CD8-positive, alpha-beta memory T cell (primary cell): ENCODE results near the gene OR51A4. TPM values are rescaled to one million over a fixed set of nuclear protein-coding genes. Genes with fewer than 3 reads are reported as not detected.
"Not testable (repeated sequence)": the region's sequence is repeated elsewhere in the genome, so short reads cannot be mapped to it uniquely, and the experiment has no call there.

ENCODE experiments used
- CTCF ChIA-PET: fragments of 350-600 bp; sonication (Branson Sonifier 250); formaldehyde crosslinking; loops from one replicate; lab custom pipeline; 2021; ENCODE audit warnings: antibody characterized with exemption; lab: Charles Lee
- POLR2A ChIA-PET: fragments of 350-600 bp; sonication (Branson Sonifier 250); formaldehyde crosslinking; loops from one replicate; lab custom pipeline; 2021; ENCODE audit warnings: antibody characterized with exemption; lab: Charles Lee
- DNase-seq, 5 donors: peaks; one replicate each; pipeline versions ENCODE4 v3.0.0 to v3.0.0-alpha.2; 2020 to 2022; ENCODE audit warnings: mixed read lengths in 1 of 5
- H3K27ac ChIP-seq: one replicate; pipeline ENCODE4 v1.7.0; 2013; ENCODE audit warnings: low read depth, mild to moderate bottlenecking, low read length, moderate library complexity
- H3K27me3 ChIP-seq: 2 replicates; pipeline ENCODE4 v1.7.0; 2013; ENCODE audit warnings: low read length, mild to moderate bottlenecking; ENCODE audit not compliant: insufficient read depth, poor library complexity, severe bottlenecking
- H3K36me3 ChIP-seq: 2 replicates; pipeline ENCODE4 v1.7.0; 2013; ENCODE audit warnings: mild to moderate bottlenecking, low read length, moderate library complexity; ENCODE audit not compliant: insufficient read depth
- H3K4me1 ChIP-seq: 2 replicates; pipeline ENCODE4 v1.7.0; 2013; ENCODE audit warnings: mild to moderate bottlenecking, low read length, moderate library complexity; ENCODE audit not compliant: insufficient read depth
- H3K4me3 ChIP-seq: 2 replicates; pipeline ENCODE4 v1.7.0; 2013; ENCODE audit warnings: mild to moderate bottlenecking, low read length
- H3K9me3 ChIP-seq: 2 replicates; pipeline ENCODE4 v1.7.0; 2013; ENCODE audit warnings: mild to moderate bottlenecking, low read length
- H3K27ac Mint-ChIP-seq, 8 donors: one replicate each; pipeline ENCODE4 v1.8.0; 2020 to 2021; ENCODE audit warnings: mixed read lengths in 8 of 8, mild to moderate bottlenecking in 6 of 8, inconsistent platforms in 3 of 8, moderate library complexity in 3 of 8
- H3K27me3 Mint-ChIP-seq, 2 donors: one replicate each; pipeline ENCODE4 v1.8.0; 2020 to 2021; ENCODE audit warnings: mixed read lengths in 2 of 2, mild to moderate bottlenecking in 1 of 2, moderate library complexity in 1 of 2
- H3K36me3 Mint-ChIP-seq, 3 donors: one replicate each; pipeline ENCODE4 v1.8.0; 2020 to 2021; ENCODE audit warnings: mixed read lengths in 3 of 3, inconsistent platforms in 1 of 3, mild to moderate bottlenecking in 1 of 3
- H3K4me1 Mint-ChIP-seq, 3 donors: one replicate each; pipeline ENCODE4 v1.8.0; 2020 to 2021; ENCODE audit warnings: mixed read lengths in 3 of 3, inconsistent platforms in 1 of 3, mild to moderate bottlenecking in 1 of 3
- H3K4me3 Mint-ChIP-seq, 7 donors: one replicate each; pipeline ENCODE4 v1.8.0; 2020 to 2021; ENCODE audit warnings: mixed read lengths in 7 of 7, mild to moderate bottlenecking in 6 of 7, moderate library complexity in 4 of 7, inconsistent platforms in 2 of 7
- H3K9me3 Mint-ChIP-seq, 5 donors: one replicate each; pipeline ENCODE4 v1.8.0; 2020 to 2022; ENCODE audit warnings: mixed read lengths in 5 of 5, mild to moderate bottlenecking in 3 of 5, moderate library complexity in 2 of 5, inconsistent platforms in 1 of 5
- polyA plus RNA-seq: library from polyadenylated mRNA; unstranded; fragments of 300-500 nt; fragmentation: Illumina TruSeq; gene quantifications from one replicate; pipeline ENCODE4 v1.2.3, GENCODE V29; 2021
- total RNA-seq, 2 experiments: library from RNA; stranded (reverse); gene quantifications; one replicate each; pipeline ENCODE4 v1.2.3, GENCODE V29; 2021

OR51A4 gene
- total and polyA plus RNA-seq, 3 experiments from 2014 or later = not detected

DNA sequence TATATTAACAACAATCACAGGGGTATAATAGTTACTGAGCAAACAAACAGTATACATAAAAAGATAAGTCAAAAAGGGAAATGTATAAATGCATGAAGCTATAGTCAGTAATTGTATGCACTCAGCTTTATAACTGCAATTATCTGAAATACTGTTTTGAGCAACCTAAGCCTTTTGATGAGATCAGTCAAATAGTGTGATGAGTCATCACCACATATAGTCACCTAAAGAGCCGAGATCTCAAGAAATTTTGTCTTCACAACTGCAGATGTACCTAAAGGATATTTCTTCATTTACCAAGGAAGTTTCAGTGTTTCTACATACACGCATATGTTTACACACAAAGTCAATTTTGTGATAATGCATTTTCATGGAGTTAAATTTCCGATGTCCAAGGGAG lies 13.5 kb upstream of the OR51A4 start:
- Histone ChIP-seq H3K4me1 (no peaks in the 10 kb centered on the region), H3K27me3 (no peaks in the 10 kb centered on the region), H3K9me3 (no peaks in the 10 kb centered on the region), H3K27ac (no peak overlapping the region), H3K36me3 (no peaks in the 10 kb centered on the region), H3K4me3 (no peak overlapping the region)
- no peak overlapping the region for H3K4me3 Mint-ChIP-seq
- ChIA-PET CTCF (no interaction called here), POLR2A (no interaction called here)
- no peaks in the 10 kb centered on the region for H3K36me3 Mint-ChIP-seq
- H3K9me3 Mint-ChIP-seq = peaks cover 0 to 3% (median 2%) of the 10 kb centered on the region in 5 donors
- no peak for DNase-seq
- no peaks in the 10 kb centered on the region for H3K4me1 Mint-ChIP-seq
- H3K27me3 Mint-ChIP-seq = no peaks in the 10 kb centered on the region
- H3K27ac Mint-ChIP-seq = no peak overlapping the region

DNA sequence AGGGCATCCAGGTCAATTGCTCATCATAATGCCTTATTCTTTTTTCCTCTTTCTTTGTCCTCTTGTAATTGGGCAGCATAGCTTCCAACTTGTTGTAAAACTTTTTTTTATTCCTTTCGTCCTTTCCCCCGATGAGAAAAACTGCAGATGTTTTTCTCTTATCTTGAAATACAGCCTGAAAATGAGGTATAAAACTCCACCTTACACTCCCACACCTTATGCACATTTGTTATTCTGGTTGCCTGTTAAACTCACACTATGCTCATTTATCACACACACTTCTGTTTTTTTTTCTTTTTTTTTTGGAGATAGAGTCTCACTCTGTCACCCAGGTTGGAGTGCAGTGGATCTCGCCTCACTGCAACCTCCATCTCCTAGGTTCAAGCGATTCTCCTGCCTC lies 10.0 kb upstream of the OR51A4 start:
- ChIA-PET CTCF (no interaction called here), POLR2A (no interaction called here)
- Mint-ChIP-seq H3K4me3 (no peak overlapping the region), H3K27ac (no peak overlapping the region), H3K9me3 (peaks cover 0 to 2% (median 0%) of the 10 kb centered on the region in 5 donors), H3K4me1 (no peaks in the 10 kb centered on the region), H3K27me3 (no peaks in the 10 kb centered on the region), H3K36me3 (no peaks in the 10 kb centered on the region)
- H3K9me3 ChIP-seq = no peaks in the 10 kb centered on the region
- DNase-seq = no peak
- no peak overlapping the region for H3K4me3 ChIP-seq
- H3K36me3 ChIP-seq = no peaks in the 10 kb centered on the region
- H3K27me3 ChIP-seq = no peaks in the 10 kb centered on the region
- no peak overlapping the region for H3K27ac ChIP-seq
- H3K4me1 ChIP-seq = no peaks in the 10 kb centered on the region

DNA sequence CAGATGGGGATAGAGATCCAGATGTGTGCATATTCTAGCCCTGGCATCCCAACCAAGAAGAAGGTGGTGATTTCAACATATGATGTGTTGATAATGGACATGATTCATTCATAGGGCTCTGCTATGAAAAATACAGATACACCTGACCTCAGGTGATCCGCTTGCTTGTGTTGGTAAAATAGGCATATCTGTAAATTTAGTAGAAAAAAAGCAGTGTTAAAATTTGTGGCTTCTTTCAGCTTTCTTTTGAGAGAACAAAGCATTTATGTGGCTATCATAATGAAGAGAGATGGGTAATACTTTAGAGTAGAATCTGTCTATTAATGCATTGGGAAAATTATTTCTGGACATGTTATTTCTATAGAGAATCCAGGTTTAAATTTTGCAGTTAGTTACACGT lies 8.2 kb upstream of the OR51A4 start, which contains the start of gene OR51A2:
OR51A2 (minus strand) TSS at position 101 of the 400 bp plus-strand sequence; CDS start at position 101, 0 bp downstream.
- CTCF ChIA-PET, H3K27ac Mint-ChIP-seq, H3K36me3 ChIP-seq: not testable (repeated sequence)

DNA sequence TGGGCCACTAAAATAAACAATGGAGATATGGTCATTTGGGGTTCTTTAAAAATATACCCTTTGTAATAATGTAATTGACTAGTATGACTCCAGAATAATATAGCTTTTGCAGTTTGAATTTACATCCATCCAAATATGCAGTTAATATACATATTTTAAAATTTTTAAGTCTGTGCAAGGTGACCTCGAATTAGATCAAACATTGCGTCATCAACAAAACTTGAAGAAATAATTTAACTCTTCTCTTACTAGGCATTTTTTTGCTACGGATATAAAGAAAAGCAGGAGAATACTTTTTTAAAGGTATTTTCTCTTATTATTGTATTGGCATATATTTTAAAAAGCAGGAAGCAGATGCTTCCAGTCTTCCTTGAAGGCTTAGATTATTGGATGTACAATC lies 10.7 kb downstream of the OR51A4 start:
- ChIA-PET CTCF (no interaction called here), POLR2A (no interaction called here)
- Histone ChIP-seq H3K9me3 (no peaks in the 10 kb centered on the region), H3K27me3 (no peaks in the 10 kb centered on the region), H3K36me3 (no peaks in the 10 kb centered on the region), H3K27ac (no peak overlapping the region), H3K4me3 (no peak overlapping the region), H3K4me1 (no peaks in the 10 kb centered on the region)
- H3K4me3 Mint-ChIP-seq = no peak overlapping the region
- no peaks in the 10 kb centered on the region for H3K27me3 Mint-ChIP-seq
- H3K36me3 Mint-ChIP-seq = no peaks in the 10 kb centered on the region
- DNase-seq = no peak
- H3K9me3 Mint-ChIP-seq = peaks cover 0 to 2% (median 0%) of the 10 kb centered on the region in 5 donors
- no peak overlapping the region for H3K27ac Mint-ChIP-seq
- no peaks in the 10 kb centered on the region for H3K4me1 Mint-ChIP-seq

More for the DNA sequence above, 8.2 kb upstream of the OR51A4 start, which contains the start of gene OR51A2:
- H3K4me3 ChIP-seq, DNase-seq, H3K27me3 Mint-ChIP-seq, POLR2A ChIA-PET, H3K27ac ChIP-seq, H3K4me1 ChIP-seq, H3K4me3 Mint-ChIP-seq, H3K9me3 ChIP-seq, H3K36me3 Mint-ChIP-seq, H3K27me3 ChIP-seq, H3K9me3 Mint-ChIP-seq, H3K4me1 Mint-ChIP-seq: not testable (repeated sequence)

DNA sequence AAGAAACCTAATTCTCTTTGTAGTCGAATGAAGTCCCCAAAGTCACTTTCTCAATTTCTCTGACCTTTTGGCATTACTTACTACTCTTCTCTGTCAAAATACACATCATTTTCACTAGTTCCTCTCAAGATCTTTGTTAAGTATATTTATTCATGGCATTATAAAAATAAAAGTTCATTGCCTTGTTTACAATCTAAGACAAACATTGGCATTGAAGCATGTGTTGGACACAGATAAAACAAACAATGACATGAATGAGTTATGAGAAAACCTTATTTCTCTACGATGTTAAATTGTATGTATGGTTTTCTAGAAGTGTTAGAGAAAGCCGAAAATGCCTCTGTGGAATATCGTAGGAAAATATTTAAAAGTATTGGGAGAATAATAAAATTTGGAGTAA lies 14.7 kb downstream of the OR51A4 start:
- no peaks in the 10 kb centered on the region for H3K36me3 Mint-ChIP-seq
- Histone ChIP-seq H3K4me3 (no peak overlapping the region), H3K4me1 (no peaks in the 10 kb centered on the region), H3K27ac (no peak overlapping the region), H3K27me3 (no peaks in the 10 kb centered on the region), H3K36me3 (no peaks in the 10 kb centered on the region), H3K9me3 (no peaks in the 10 kb centered on the region)
- ChIA-PET CTCF (no interaction called here), POLR2A (no interaction called here)
- no peak overlapping the region for H3K27ac Mint-ChIP-seq
- no peaks in the 10 kb centered on the region for H3K4me1 Mint-ChIP-seq
- no peak for DNase-seq
- H3K4me3 Mint-ChIP-seq = no peak overlapping the region
- H3K9me3 Mint-ChIP-seq = peaks cover 0 to 2% (median 0%) of the 10 kb centered on the region in 5 donors
- H3K27me3 Mint-ChIP-seq = peaks cover 0 to 2% of the 10 kb centered on the region in 2 donors

DNA sequence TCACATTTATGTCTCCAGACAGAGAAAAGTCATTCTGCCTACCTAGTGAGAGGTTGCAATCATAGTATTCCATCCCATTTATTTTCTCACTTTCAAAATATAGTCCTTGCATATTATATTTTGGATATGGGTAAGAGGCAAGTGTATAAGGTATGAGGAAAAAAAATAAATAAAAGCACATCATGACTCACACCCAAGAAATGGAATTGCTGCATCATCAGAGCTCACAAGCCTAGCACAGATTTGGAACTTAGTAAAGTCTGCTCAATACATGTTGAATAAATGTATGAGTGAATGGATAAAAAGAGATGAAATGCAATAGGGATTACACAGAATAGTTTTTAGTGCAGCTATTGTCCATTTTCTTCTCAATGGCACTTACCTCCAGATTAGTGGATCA lies 20.8 kb downstream of the OR51A4 start:
- no peak overlapping the region for H3K27ac ChIP-seq
- H3K4me3 Mint-ChIP-seq = no peak overlapping the region
- H3K9me3 Mint-ChIP-seq = no peaks in the 10 kb centered on the region
- H3K9me3 ChIP-seq = no peaks in the 10 kb centered on the region
- no peaks in the 10 kb centered on the region for H3K4me1 ChIP-seq
- no peaks in the 10 kb centered on the region for H3K4me1 Mint-ChIP-seq
- H3K27me3 ChIP-seq = no peaks in the 10 kb centered on the region
- ChIA-PET CTCF (no interaction called here), POLR2A (no interaction called here)
- no peak overlapping the region for H3K4me3 ChIP-seq
- no peak overlapping the region for H3K27ac Mint-ChIP-seq
- peaks cover 8 to 13% of the 10 kb centered on the region in 2 donors for H3K27me3 Mint-ChIP-seq
- H3K36me3 Mint-ChIP-seq = no peaks in the 10 kb centered on the region
- DNase-seq = no peak
- H3K36me3 ChIP-seq = no peaks in the 10 kb centered on the region

DNA sequence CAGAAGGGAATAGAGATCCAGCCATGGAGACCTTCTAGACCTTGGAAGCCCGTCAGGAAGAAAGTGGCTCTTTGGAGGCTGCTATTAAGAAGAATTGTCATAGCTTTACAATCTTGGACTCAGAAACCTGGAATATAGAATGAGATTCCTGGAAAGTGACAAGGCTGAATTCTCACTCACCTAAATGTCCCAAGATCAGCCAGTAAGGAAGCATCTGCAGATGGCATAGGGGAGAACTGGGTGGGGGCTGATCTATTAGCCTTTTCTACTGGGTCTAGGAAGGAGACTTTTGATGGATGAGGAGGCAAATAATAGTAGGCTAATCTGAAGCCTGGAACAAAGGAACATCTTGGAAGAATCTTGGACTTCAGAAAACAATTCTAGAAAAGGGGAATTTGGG lies 23.2 kb downstream of the OR51A4 start, which contains the start of gene OR51G1:
OR51G1 (minus strand) TSS at position 101 of the 400 bp plus-strand sequence; CDS start at position 101, 0 bp downstream.
- Histone ChIP-seq H3K4me1 (no peaks in the 10 kb centered on the region), H3K4me3 (no peak within 1 kb of the TSS), H3K9me3 (no peaks in the 10 kb centered on the region), H3K27ac (no peak within 1 kb of the TSS), H3K36me3 (no peaks in the 10 kb centered on the region), H3K27me3 (no peaks in the 10 kb centered on the region)
- peak within 1 kb of the TSS in 1 of 8 donors; percentile 3 for H3K27ac Mint-ChIP-seq
- DNase-seq = no peak
- CTCF ChIA-PET = no interaction called here
- peaks cover 6 to 13% of the 10 kb centered on the region in 2 donors for H3K27me3 Mint-ChIP-seq
- no peaks in the 10 kb centered on the region for H3K4me1 Mint-ChIP-seq
- no peak within 1 kb of the TSS for H3K4me3 Mint-ChIP-seq
- H3K9me3 Mint-ChIP-seq = no peaks in the 10 kb centered on the region
- H3K36me3 Mint-ChIP-seq = no peaks in the 10 kb centered on the region
- POLR2A ChIA-PET = no interaction called here

DNA sequence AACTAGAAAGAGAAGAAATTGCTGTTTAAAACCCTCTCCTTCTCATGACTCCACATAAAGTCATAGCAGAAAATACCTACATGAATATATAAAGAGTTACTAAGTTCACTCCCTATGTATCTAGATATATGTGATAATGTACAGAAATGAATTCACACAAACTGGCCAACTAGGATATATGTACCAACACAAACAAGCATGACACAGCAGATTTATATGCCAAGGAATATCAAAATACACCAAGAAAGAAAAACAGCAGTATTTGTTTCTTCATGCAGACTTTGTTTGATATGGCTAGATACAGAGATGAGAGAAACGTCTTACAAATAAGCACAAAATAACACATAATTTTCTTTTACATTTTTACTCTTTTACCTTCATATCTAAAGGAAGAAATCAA lies 25.1 kb downstream of the OR51A4 start:
- H3K9me3 Mint-ChIP-seq = no peaks in the 10 kb centered on the region
- peaks cover 6 to 13% of the 10 kb centered on the region in 2 donors for H3K27me3 Mint-ChIP-seq
- Histone ChIP-seq H3K4me3 (no peak overlapping the region), H3K4me1 (no peaks in the 10 kb centered on the region), H3K27ac (no peak overlapping the region), H3K9me3 (no peaks in the 10 kb centered on the region), H3K27me3 (no peaks in the 10 kb centered on the region), H3K36me3 (no peaks in the 10 kb centered on the region)
- no peak overlapping the region for H3K27ac Mint-ChIP-seq
- ChIA-PET POLR2A (no interaction called here), CTCF (no interaction called here)
- H3K4me1 Mint-ChIP-seq = no peaks in the 10 kb centered on the region
- no peak for DNase-seq
- no peaks in the 10 kb centered on the region for H3K36me3 Mint-ChIP-seq
- no peak overlapping the region for H3K4me3 Mint-ChIP-seq

DNA sequence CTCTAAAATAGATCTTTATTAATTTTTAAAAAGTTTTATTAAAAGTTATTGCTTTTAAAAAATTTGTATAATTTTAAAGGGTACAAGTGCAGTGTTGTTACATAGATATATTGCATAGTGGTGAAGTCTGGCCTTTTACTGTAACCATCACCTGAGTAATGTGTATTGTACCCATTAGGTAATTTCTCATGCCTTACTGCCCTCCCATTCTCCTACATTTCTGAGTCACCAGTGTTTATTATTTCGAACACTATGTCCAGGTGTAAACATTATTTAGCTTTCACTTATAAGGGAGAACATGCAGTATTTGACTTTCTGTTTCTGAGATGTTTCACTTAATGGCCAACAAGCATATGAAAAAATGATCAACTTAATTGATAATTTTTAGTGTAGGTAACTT lies 25.6 kb downstream of the OR51A4 start:
- Histone ChIP-seq H3K27me3 (no peaks in the 10 kb centered on the region), H3K4me3 (no peak overlapping the region), H3K36me3 (no peaks in the 10 kb centered on the region), H3K27ac (no peak overlapping the region), H3K9me3 (no peaks in the 10 kb centered on the region), H3K4me1 (no peaks in the 10 kb centered on the region)
- Mint-ChIP-seq H3K27me3 (peaks cover 6 to 13% of the 10 kb centered on the region in 2 donors), H3K4me3 (no peak overlapping the region), H3K9me3 (no peaks in the 10 kb centered on the region), H3K36me3 (no peaks in the 10 kb centered on the region), H3K4me1 (no peaks in the 10 kb centered on the region), H3K27ac (no peak overlapping the region)
- no peak for DNase-seq
- CTCF ChIA-PET = no interaction called here
- POLR2A ChIA-PET = no interaction called here
